Measurements from ENCODE around the gene RNF207.

The RNF207 gene

DNA sequence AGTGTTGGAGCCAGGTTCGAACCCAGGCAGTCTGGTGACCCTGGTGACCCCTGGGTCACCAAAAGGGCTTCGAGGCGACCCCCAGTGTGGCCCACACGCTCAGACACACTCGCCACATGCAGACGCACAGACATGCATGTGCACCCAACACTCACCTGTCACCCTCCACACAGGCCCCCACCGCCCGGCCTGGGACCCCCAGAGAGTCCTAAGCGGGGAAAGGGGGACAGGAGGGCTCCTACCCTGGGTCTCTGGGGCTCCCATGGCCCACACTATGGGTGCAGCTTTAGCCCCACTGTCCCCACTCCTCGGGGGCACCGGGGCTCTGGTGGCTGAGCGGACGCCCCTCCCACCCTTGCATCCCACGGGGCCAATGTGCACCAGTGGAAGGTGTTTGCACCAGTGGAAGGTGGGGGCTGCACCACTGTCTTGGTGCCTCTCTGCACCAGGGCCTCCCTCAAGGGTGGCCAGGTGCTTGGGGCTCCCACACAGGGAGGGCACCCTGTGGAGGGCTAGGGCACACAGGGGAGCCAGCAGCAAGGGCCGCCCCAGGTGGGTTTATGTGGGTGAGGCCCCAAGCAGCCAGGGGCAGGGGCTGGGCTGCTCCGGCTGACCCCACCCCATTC is 35.7 kb upstream of the RNF207 start:
- H3K4me1 Mint-ChIP-seq: no peaks in the 10 kb centered on the region
- DNase-seq (no peak), ATAC-seq (peak; percentile 40)
- peaks cover 39% of the 10 kb centered on the region for H3K27me3 Mint-ChIP-seq
- H3K27ac Mint-ChIP-seq: no peak overlapping the region
- no peaks in the 10 kb centered on the region for H3K9me3 Mint-ChIP-seq
- H3K4me3 Mint-ChIP-seq: no peak overlapping the region

DNA sequence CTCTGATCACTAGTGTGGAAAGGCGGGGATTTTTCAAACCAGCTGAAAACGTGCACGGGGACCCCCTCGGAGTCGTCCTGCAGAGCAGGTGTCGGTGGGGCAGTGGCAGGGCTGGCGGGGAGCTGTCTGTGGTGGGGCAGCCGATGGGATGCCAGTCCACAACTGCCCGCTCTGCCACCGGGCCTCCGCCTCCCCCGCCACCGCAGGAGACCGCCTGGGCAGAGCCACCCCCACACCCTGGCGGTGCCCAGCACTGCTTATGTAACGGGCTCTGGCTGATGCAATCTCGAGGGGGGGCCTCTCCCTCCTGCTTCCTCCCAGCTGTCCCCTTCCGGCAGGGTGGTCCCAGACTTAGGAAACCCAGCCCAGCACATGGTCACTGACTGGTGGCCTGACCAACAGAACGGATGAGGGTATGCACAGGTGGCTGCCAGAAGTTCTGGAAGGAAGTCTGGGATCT is 35.1 kb upstream of the RNF207 start:
- ATAC-seq: no peak
- no peaks in the 10 kb centered on the region for H3K9me3 Mint-ChIP-seq
- no peak overlapping the region for H3K4me3 Mint-ChIP-seq
- DNase-seq: no peak
- H3K4me1 Mint-ChIP-seq: no peaks in the 10 kb centered on the region
- peaks cover 33% of the 10 kb centered on the region for H3K27me3 Mint-ChIP-seq
- no peak overlapping the region for H3K27ac Mint-ChIP-seq

DNA sequence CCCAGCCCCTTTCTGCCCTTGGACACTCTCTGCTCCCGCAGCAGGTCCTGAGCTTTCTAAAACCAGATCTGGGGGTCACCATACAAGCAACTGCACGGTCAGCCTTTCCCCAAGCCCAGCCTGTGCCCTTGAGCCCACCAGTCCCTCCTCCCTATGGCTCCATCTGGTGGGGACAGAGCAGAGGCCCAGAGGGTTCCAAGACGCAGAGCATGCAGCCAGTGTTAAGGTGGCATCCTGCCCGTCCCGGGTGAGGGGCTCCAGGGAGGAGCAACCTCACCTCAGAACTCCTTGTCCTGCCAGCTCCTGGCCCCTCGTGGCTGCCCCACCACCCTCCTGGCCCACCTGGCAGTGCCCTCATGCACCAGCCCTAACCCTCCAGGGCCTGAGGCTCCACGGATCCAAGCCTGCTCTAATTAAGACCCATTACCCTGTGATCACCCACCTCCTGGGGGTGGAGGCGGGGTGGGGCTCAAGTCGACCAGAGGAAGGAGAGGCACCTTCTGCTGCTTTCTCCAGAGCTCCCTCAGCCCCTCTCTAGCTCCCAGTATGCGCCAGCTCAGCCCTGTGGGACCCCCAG is 34.3 kb upstream of the RNF207 start:
- Mint-ChIP-seq H3K9me3 (no peaks in the 10 kb centered on the region), H3K4me3 (no peak overlapping the region), H3K27me3 (peaks cover 31% of the 10 kb centered on the region), H3K27ac (no peak overlapping the region), H3K4me1 (no peaks in the 10 kb centered on the region)
- DNase-seq (no peak), ATAC-seq (no peak)

DNA sequence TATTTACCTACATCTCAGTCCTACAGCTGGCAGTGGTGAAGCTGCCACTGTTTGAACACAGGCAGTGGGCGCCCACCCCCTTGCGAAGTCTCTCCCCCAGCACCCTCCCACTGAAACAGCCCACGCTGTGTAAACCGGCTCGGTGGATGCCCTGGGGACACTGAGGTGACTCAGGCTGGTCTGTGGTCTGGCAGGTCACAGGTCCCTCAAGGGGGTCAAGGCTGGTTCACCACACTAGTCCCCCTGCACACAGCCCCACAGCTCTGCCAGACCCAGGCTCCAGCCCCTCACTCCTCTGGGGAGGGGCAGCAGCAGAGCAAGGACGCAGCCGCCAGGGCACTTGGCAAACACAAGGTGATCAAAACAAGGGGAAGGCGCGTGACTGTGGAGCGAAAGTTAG is 33.4 kb upstream of the RNF207 start:
- ATAC-seq (no peak), DNase-seq (no peak)
- H3K4me1 Mint-ChIP-seq: peaks cover 4% of the 10 kb centered on the region

DNA sequence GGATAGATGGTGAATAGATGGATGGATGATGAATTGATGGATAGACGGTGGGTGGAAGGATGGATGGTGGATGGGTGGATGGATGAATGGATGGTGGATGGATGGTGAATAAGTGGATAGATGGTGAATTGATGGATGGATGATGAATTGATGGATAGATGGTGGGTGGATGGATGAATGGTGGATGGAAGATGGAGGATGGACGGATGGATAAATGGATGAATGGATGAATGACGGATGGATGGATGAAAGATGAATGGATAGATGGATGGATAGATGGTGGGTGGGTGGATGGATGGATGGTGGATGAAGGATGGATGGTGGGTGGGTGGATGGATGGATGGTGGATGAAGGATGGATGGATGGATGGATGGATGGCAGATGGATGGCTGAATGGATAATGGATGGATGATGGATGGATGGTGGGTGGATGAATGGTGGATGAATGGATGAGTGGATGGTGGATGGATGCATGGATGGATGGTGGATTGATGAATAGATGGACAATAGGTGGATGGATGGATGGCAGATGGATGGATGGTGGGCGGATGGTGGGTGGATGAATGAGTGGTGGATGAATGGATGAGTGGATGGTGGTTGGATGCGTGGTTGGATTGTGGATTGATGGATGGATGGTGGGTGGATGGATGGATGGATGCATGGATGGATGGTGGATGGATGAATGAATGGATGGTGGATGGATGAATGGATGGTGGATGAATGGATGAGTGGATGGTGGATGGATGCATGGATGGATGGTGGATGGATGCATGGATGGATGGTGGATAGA is 31.1 kb upstream of the RNF207 start:
- Mint-ChIP-seq H3K9me3 (no peaks in the 10 kb centered on the region), H3K4me3 (no peak overlapping the region), H3K27ac (no peak overlapping the region), H3K27me3 (peaks cover 39% of the 10 kb centered on the region), H3K4me1 (peaks cover 8% of the 10 kb centered on the region)
- ATAC-seq (no peak), DNase-seq (no peak)

More for the DNA sequence above, 33.4 kb upstream of the RNF207 start:
- H3K9me3 Mint-ChIP-seq: no peaks in the 10 kb centered on the region
- H3K27me3 Mint-ChIP-seq: peaks cover 32% of the 10 kb centered on the region
- H3K27ac Mint-ChIP-seq: no peak overlapping the region
- no peak overlapping the region for H3K4me3 Mint-ChIP-seq

DNA sequence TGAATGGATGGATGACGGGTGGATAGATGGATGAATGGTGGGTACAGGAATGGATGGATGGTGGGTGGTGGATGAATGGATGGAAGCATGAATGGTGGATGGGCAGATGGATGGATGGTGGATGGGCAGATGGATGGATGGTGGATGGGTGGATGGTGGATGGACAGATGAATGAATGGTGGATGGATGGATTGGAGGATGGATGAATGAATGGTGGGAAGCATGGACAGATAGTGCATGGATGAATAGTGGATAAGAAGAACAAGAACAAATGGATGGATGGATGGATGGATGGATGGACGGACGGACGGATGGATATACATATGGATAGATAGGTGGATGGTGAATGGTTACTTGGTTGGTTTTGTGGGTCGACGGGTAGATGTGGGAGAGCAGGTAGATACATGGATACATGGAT is 30.5 kb upstream of the RNF207 start:
- Mint-ChIP-seq H3K27me3 (peaks cover 39% of the 10 kb centered on the region), H3K4me3 (no peak overlapping the region), H3K27ac (no peak overlapping the region), H3K4me1 (peaks cover 8% of the 10 kb centered on the region), H3K9me3 (no peaks in the 10 kb centered on the region)
- ATAC-seq (no peak), DNase-seq (no peak)

DNA sequence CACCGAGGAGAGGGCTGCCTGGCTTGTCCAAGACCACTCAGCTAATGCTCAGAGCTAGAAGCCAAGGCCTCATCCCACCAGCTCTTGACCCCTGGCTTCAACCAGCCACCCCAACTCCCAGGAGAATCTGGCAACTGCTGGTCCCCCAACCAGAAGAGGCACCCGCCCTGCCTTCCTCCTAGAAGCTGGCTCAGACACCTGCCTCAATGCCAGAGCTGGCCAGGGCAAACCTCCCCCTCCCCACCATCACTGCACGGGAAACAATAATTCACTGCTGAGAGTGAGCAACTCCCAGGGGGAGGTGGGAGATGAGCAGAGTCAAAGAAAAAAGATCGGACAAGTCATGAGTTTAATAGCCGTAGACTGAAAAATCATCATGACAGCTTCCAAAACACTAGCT is 29.1 kb upstream of the RNF207 start:
- ATAC-seq (no peak), DNase-seq (no peak)
- peaks cover 21% of the 10 kb centered on the region for H3K4me1 Mint-ChIP-seq
- no peak overlapping the region for H3K4me3 Mint-ChIP-seq
- H3K27ac Mint-ChIP-seq: no peak overlapping the region
- peaks cover 47% of the 10 kb centered on the region for H3K27me3 Mint-ChIP-seq
- H3K9me3 Mint-ChIP-seq: no peaks in the 10 kb centered on the region

DNA sequence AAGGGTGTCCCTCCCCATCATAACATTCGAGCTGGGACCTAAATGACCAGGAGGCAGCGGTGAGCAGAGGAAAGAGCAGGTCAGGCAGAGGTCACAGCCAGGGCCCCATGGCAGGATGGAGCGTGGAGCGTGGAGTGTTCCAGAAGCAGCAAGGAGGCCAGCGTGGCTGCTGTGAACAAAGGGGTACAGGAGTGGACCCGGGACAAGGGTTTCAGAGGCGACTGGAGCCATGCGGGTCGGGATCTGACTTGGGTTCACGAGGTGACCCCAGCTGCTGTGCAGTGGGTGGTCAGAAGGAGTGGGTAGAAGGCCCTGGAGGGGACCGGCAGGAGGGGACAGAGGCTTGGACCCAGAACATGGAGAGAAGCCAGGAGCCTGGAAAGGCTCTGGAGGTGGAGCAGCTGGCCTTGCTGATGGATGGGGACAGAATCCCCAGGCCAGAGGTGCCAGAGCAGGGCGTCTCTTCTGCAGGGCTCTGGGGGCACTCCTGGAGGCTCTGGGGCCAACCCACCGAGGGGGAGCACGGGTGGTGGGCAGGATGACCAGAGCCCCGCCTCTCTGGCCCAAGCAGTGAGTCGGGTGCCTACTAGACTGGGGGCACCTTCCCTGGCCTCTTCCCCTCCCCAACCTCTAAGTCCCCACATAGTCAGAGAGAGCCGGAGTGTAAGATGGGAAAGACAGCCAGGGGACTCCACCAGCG is 28.1 kb upstream of the RNF207 start:
- Mint-ChIP-seq H3K27ac (no peak overlapping the region), H3K4me1 (peaks cover 25% of the 10 kb centered on the region), H3K9me3 (no peaks in the 10 kb centered on the region), H3K27me3 (peaks cover 48% of the 10 kb centered on the region), H3K4me3 (no peak overlapping the region)
- no peak for DNase-seq
- no peak for ATAC-seq

DNA sequence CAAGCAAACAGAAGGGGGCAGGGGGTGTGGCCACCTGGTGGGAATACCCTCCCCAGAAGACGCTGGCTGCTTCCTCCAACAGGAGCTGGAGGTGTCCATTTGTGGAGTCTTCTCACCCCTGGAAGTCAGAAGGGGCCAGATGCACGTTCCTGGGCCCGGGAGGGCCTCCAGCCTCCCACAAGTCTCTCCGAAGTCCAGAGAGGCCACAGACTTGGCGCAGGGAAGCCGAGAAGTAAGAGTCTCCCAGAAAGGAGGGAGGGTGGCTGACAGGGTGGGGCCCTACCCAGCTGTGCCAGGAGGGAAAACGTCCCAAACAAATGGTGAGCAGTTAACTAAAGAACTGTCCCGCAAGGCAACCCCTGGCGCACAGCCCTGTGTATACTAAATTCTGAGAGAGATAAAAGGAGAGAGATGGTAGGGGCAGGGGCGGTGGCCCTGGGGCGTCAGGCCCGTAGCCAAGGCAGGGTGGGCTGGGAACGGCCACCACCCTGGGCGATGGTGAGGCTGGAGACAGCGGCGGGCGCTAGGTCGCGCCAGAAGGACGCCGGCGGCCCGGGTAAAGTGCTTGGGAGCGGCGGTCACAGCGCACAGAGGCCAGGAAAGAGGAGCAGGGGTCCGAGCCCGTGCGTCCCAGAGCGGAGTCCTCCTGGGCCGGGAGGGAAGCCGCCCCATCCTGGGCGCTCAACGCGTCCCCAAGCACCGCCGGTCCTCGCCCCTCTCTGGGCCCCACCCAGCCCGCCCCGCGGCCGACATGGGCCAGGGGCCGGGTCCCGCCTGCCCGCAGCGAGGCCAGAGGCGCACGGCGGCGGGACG is 27.0 kb upstream of the RNF207 start:
- peak overlapping the region in 1 of 2 donors; percentile 1 for H3K27ac Mint-ChIP-seq
- DNase-seq (no peak), ATAC-seq (peak; percentile 18)
- H3K27me3 Mint-ChIP-seq: peaks cover 48% of the 10 kb centered on the region
- H3K9me3 Mint-ChIP-seq: no peaks in the 10 kb centered on the region
- H3K4me1 Mint-ChIP-seq: peaks cover 30% of the 10 kb centered on the region
- H3K4me3 Mint-ChIP-seq: peak overlapping the region; percentile 8 to 49

DNA sequence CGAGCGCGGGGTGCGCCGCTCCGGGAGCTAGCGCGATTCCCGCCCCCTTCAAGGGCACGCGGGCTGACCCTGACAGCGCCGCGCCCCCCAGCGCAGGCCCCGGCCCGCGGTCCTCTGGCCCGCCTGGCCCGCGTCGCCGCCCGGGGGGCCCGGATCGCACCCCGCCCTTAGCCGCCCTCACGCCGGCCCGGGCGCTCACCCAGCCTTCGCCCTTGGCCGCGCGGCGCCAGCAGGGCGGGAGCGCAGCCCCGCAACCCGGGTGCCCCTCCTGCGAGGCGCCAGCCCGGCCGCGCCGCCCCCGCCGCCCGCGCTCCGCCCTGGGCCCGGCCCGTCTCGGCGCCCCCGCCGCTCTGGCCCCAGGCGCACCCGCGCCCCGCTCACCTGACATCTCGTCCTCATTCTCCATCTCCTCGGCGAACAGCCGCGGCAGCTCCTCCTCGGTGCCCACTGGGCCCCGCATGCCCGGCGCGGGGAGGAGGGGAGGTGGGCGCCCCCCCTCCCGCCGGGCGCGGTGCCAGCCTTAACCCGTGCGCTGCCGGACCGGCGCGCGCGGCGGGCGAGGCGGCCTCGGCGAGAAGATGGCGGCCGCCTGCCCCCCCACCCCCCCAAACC is 26.2 kb upstream of the RNF207 start:
- Mint-ChIP-seq H3K4me1 (peaks cover 37% of the 10 kb centered on the region), H3K4me3 (no peak overlapping the region), H3K9me3 (no peaks in the 10 kb centered on the region), H3K27me3 (peaks cover 48% of the 10 kb centered on the region), H3K27ac (no peak overlapping the region)
- DNase-seq: no peak
- ATAC-seq: peak; percentile 9

DNA sequence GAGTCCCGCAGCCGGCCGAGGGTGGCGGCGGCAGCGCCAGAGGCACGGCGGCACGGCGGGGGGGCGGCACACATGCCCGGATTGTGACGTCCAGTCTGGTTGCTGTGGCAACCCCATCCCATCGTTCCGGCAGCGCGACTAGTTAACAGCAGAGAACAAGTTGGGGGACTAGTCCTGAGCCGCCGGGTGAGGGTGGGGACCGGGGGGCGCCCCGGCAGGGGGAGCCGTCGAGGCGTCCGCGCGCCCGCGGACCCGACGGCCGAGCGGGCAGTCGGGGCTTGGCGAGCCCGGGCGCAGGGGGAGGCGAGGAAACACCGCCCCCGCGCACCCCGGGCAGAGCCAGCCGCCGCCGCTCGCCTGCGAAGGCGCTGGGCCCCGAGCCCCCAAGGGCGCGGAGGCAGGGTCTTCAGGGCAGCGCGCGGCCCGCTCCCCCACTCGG is 25.6 kb upstream of the RNF207 start, which contains the start of gene CHD5:
Gene CHD5, minus strand, starts transcription at position 54 of the 439 bp plus-strand sequence. CDS start 298 bp downstream, outside the sequence.
- Mint-ChIP-seq H3K4me3 (peak within 1 kb of the TSS; percentile 44 to 68), H3K27ac (no peak within 1 kb of the TSS), H3K27me3 (peaks cover 48% of the 10 kb centered on the region), H3K9me3 (no peaks in the 10 kb centered on the region), H3K4me1 (peaks cover 40% of the 10 kb centered on the region)
- ATAC-seq (peak; percentile 26), DNase-seq (no peak)

DNA sequence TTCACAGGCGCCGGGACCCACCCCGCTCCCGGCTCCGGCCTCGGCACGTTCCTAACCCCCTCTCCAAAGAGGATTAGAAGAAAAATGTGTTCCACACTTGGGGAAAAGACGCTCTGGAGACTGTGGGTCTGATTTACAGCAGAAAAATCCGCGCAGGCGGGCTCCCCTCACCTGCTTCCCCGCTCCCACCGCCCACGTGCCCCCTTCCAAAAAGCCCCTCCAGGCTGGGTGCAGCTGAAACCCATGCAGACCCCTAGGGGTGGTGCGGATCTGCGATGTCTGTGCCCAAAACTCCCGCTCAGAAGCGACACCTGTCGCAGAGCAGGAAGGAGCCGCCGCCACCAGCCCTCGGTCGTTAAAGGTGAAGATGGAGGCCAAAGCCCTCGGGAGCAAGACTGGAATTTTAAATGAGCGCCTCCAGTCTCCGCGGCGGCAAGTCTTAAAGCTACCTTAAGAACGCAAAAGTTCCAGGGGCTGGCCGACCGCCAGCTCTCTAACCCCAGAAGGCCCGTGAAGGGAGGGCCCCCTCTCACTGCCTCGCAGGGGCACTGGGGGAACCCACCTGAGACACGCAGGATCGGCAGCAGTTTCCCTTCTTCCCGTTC is 25.1 kb upstream of the RNF207 start:
- Mint-ChIP-seq H3K9me3 (no peaks in the 10 kb centered on the region), H3K4me3 (peak overlapping the region; percentile 44 to 68), H3K27me3 (peaks cover 48% of the 10 kb centered on the region), H3K27ac (no peak overlapping the region), H3K4me1 (peaks cover 44% of the 10 kb centered on the region)
- ATAC-seq (peak; percentile 33), DNase-seq (no peak)

DNA sequence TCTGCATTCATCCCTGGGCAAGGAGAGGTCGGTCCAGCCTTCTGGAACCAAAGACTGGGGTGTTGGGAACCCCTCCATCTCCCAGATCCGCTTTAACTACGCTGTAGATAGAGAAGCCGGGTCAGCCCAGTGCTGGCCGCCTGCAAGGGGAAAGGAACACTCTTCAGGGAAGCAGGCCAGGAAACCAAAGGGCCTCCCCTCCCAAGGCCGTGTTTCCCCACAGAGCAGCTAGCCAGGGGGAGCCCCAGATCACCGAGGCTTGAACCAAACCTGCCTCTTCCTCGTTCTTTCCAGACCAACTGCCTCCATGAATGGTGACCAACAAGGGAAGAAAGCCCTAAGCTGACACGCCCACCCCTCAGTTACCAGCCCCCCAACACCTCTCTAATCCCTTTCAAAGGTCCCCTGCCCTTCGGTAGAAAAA is 24.6 kb upstream of the RNF207 start:
- peaks cover 47% of the 10 kb centered on the region for H3K27me3 Mint-ChIP-seq
- DNase-seq (no peak), ATAC-seq (no peak)
- peaks cover 49% of the 10 kb centered on the region for H3K4me1 Mint-ChIP-seq
- H3K4me3 Mint-ChIP-seq: peak overlapping the region; percentile 44 to 68
- no peaks in the 10 kb centered on the region for H3K9me3 Mint-ChIP-seq
- no peak overlapping the region for H3K27ac Mint-ChIP-seq

DNA sequence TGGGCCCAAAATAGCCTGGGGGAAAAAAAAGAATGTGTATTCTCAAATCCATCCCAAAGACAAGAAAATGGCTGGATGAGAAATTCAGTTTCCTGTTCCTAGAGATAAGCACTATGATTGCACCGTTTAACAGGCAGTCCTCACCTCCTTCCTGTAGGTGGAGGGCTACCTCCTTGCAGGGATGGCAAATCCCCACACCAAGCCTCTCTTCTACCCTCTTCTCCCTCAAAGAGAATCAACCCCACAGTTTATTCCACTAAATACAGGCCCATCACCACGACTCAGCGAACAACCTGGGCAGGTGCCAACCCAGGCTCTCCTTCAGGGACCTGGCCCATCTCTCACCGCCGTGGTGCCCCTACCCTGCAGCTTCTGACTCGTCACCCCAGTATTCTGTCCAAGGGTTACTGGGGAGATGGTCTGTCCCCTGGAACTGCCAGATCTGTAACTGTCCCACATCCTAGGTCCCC is 22.4 kb upstream of the RNF207 start:
- ATAC-seq (peak; percentile 50), DNase-seq (no peak)
- Mint-ChIP-seq H3K4me3 (no peak overlapping the region), H3K4me1 (peaks cover 56% of the 10 kb centered on the region), H3K27ac (no peak overlapping the region), H3K27me3 (peaks cover 25% of the 10 kb centered on the region), H3K9me3 (no peaks in the 10 kb centered on the region)
